HCT116 (cell line): ENCODE data around the gene SORCS2. TPM values are rescaled to one million over a fixed set of nuclear protein-coding genes. Genes with fewer than 3 reads are reported as not detected.

Source experiments
- ATAC-seq: fragments of 200-7000 bp; cut with Tn5 transposase; 2 replicates; pipeline ENCODE4 v1.9.1; 2020; ENCODE audit warnings: mild to moderate bottlenecking, moderate library complexity
- BruUV-seq: library from RNA; stranded (reverse); fragments of 400-500 nt; replicated peaks from 2 replicates; lab custom pipeline; 2021; lab: Mats Ljungman, UMichigan
- CTCF ChIA-PET: fragments of 300-600 bp; sonication (Branson Sonifier 250); formaldehyde crosslinking; loops from one replicate; lab custom pipeline; 2021; ENCODE audit warnings: antibody characterized with exemption; lab: Charles Lee
- POLR2A ChIA-PET: fragments of 300-600, 350-600 bp; sonication (Branson Sonifier 250); formaldehyde crosslinking; loops from one replicate; lab custom pipeline; 2021; ENCODE audit warnings: antibody characterized with exemption; lab: Charles Lee
- RAD21 ChIA-PET, 2 experiments: fragments of 300-600 bp; sonication (Branson Sonifier 250); formaldehyde crosslinking; loops; one replicate each; lab custom pipeline; 2023; ENCODE audit warnings: low total read pairs in 2 of 2; ENCODE audit not compliant: uncharacterized antibody in 2 of 2, unreplicated experiment in 2 of 2, low non-redundant PET in 1 of 2; lab: Charles Lee
- DNase-seq: peaks from one replicate; pipeline ENCODE4 v3.0.0-alpha.2; 2010; ENCODE audit warnings: low read depth, low spot score
- H2AFZ ChIP-seq: fragments of 200-600 bp; shearing (Covaris generic), sonication (generic); 2 replicates; pipeline ENCODE4 v1.6.1; 2017; ENCODE audit warnings: low read depth, mixed run types, mixed read lengths, antibody characterized with exemption, low read length; ENCODE audit not compliant: poor library complexity, severe bottlenecking
- H3K27ac ChIP-seq: 2 replicates; pipeline ENCODE4 v1.5.1; 2012; ENCODE audit warnings: low read depth, low read length
- H3K27me3 ChIP-seq: fragments of 200-600 bp; sonication (generic); 2 replicates; pipeline ENCODE4 v1.6.1; 2016; ENCODE audit warnings: mixed run types, low read length, mixed read lengths; ENCODE audit not compliant: insufficient read depth
- H3K36me3 ChIP-seq, 2 experiments: fragments of 200-500 bp in 1 of 2; fragments of 200-600 bp in 1 of 2; sonication (Bioruptor generic) in 1 of 2; sonication (generic) in 1 of 2; 2 replicates each; pipeline versions ENCODE4 v1.5.1 to v1.6.1; 2014 to 2016; ENCODE audit warnings: low read length in 2 of 2, inconsistent platforms in 1 of 2, mixed read lengths in 1 of 2, mixed run types in 1 of 2; ENCODE audit not compliant: insufficient read depth in 2 of 2, control insufficient read depth in 1 of 2
- H3K4me1 ChIP-seq, 2 experiments: fragments of 200-600 bp in 1 of 2; sonication (generic) in 1 of 2; 2 replicates each; pipeline versions ENCODE4 v1.5.1 to v1.6.1; 2012 to 2017; ENCODE audit warnings: low read length in 2 of 2, inconsistent platforms in 1 of 2, mild to moderate bottlenecking in 1 of 2, mixed read lengths in 1 of 2, mixed run types in 1 of 2, moderate library complexity in 1 of 2; ENCODE audit not compliant: insufficient read depth in 2 of 2, control insufficient read depth in 1 of 2
- H3K4me2 ChIP-seq: fragments of 200-600 bp; sonication (generic); 2 replicates; pipeline ENCODE4 v1.6.1; 2017; ENCODE audit warnings: mixed run types, low read length, mixed read lengths
- H3K4me3 ChIP-seq, 2 experiments: fragments of 200-600 bp in 1 of 2; sonication (generic) in 1 of 2; replicated peaks in 1 of 2; 2 replicates each; pipeline ENCODE4 v1.5.1; 2011 to 2016; ENCODE audit warnings: low read length in 2 of 2, control low read depth in 1 of 2, low read depth in 1 of 2, mild to moderate bottlenecking in 1 of 2, mixed read lengths in 1 of 2, mixed run types in 1 of 2
- H3K79me2 ChIP-seq: fragments of 200-600 bp; sonication (generic); 2 replicates; pipeline ENCODE4 v1.6.1; 2017; ENCODE audit warnings: mild to moderate bottlenecking, mixed run types, low read length, moderate library complexity, mixed read lengths; ENCODE audit not compliant: insufficient read depth
- H3K9ac ChIP-seq: fragments of 200-600 bp; sonication (generic); 2 replicates; pipeline ENCODE4 v1.6.1; 2016; ENCODE audit warnings: low read length, mixed read lengths
- H3K9me2 ChIP-seq: fragments of 200-600 bp; sonication (generic), shearing (Covaris generic); 2 replicates; pipeline ENCODE4 v1.6.1; 2017; ENCODE audit warnings: mixed run types, mild to moderate bottlenecking, moderate library complexity; ENCODE audit not compliant: insufficient read depth
- H3K9me3 ChIP-seq, 2 experiments: fragments of 200-500 bp in 1 of 2; fragments of 200-600 bp in 1 of 2; sonication (Bioruptor generic) in 1 of 2; sonication (generic) in 1 of 2; 2 replicates each; pipeline ENCODE4 v1.6.1; 2014 to 2017; ENCODE audit warnings: low read length in 2 of 2, mixed read lengths in 2 of 2, inconsistent platforms in 1 of 2, low read depth in 1 of 2, mild to moderate bottlenecking in 1 of 2, mixed run types in 1 of 2, moderate library complexity in 1 of 2; ENCODE audit not compliant: control insufficient read depth in 1 of 2, insufficient read depth in 1 of 2
- H4K20me1 ChIP-seq: fragments of 200-600 bp; sonication (generic), shearing (Covaris generic); 2 replicates; pipeline ENCODE4 v1.6.1; 2017; ENCODE audit warnings: mixed run types, mild to moderate bottlenecking, moderate library complexity; ENCODE audit not compliant: insufficient read depth
- EGR1 ChIP-seq: IDR thresholded peaks from 2 replicates; pipeline ENCODE4 v1.6.1; 2012; ENCODE audit warnings: low read depth
- EZH2 ChIP-seq: fragments of 200-600 bp; sonication (generic); IDR thresholded peaks from 2 replicates; pipeline ENCODE4 v1.6.1; 2017; ENCODE audit warnings: antibody characterized with exemption, mixed run types
- EZH2phosphoT487 ChIP-seq: fragments of 200-600 bp; IDR thresholded peaks from 2 replicates; pipeline ENCODE4 v1.6.1; 2018; ENCODE audit warnings: antibody characterized with exemption, borderline replicate concordance
- JUND ChIP-seq: IDR thresholded peaks from 2 replicates; pipeline ENCODE4 v1.6.1; 2012
- POLR2A ChIP-seq: IDR thresholded peaks from 2 replicates; pipeline ENCODE4 v1.7.0; 2011; ENCODE audit warnings: borderline replicate concordance; ENCODE audit not compliant: insufficient read depth, insufficient read length; ENCODE audit errors: extremely low read depth
- POLR2AphosphoS5 ChIP-seq: IDR thresholded peaks from 2 replicates; pipeline ENCODE4 v1.6.1; 2011; ENCODE audit warnings: mild to moderate bottlenecking, low read depth, low read length, moderate library complexity
- RAD21 ChIP-seq: IDR thresholded peaks from 2 replicates; pipeline ENCODE4 v1.6.1; 2012; ENCODE audit warnings: low read depth, mild to moderate bottlenecking
- SIN3A ChIP-seq: IDR thresholded peaks from 2 replicates; pipeline ENCODE4 v1.6.1; 2012; ENCODE audit warnings: low read depth
- SP1 ChIP-seq: IDR thresholded peaks from 2 replicates; pipeline ENCODE4 v1.6.1; 2012; ENCODE audit warnings: low read depth
- ZBTB33 ChIP-seq: IDR thresholded peaks from 2 replicates; pipeline ENCODE4 v1.6.1; 2011; ENCODE audit warnings: mild to moderate bottlenecking, low read length, moderate library complexity; ENCODE audit not compliant: insufficient replicate concordance; ENCODE audit errors: extremely low read depth
- intact Hi-C: fragments of 100-400 bp; cut with micrococcal nuclease; formaldehyde crosslinking; loops from 2 replicates; pipeline ENCODE4 v1.10.0; 2022
- total RNA-seq: library from RNA; stranded (reverse); gene quantifications from one replicate; pipeline ENCODE4 v1.2.1, GENCODE V29; 2021; ENCODE audit not compliant: unreplicated experiment
- TF ChIP-seq, protein P1 (sequence below): IDR thresholded peaks from 2 replicates; pipeline ENCODE4 v1.6.1; 2012; ENCODE audit warnings: low read depth

The SORCS2 gene
- total RNA-seq, 1 experiment from 2014 or later, result 0.37 TPM

- Histone ChIP-seq H3K9ac (no peak overlapping the region), H3K9me3 (no peaks in the 10 kb centered on the region), H2AFZ (no peak overlapping the region), H3K27ac (no peak overlapping the region), H3K27me3 (no peaks in the 10 kb centered on the region), H3K9me2 (no peaks in the 10 kb centered on the region), H3K36me3 (no peaks in the 10 kb centered on the region), H3K4me3 (no peak overlapping the region), H3K79me2 (no peaks in the 10 kb centered on the region), H4K20me1 (no peaks in the 10 kb centered on the region), H3K4me1 (peaks cover 4 to 13% of the 10 kb centered on the region in 2 experiments; a peak in 2 of 4 replicates), H3K4me2 (no peak overlapping the region)
- ChIA-PET RAD21 (no interaction called here), CTCF (no interaction called here), POLR2A (no interaction called here)
- TF ChIP-seq RAD21 (no peak), EZH2phosphoT487 (no peak), EZH2 (no peak), POLR2AphosphoS5 (no peak), SP1 (no peak), SIN3A (no peak), POLR2A (no peak), JUND (no peak), EGR1 (no peak), ZBTB33 (no peak)
- TF ChIP-seq, protein P1, sequence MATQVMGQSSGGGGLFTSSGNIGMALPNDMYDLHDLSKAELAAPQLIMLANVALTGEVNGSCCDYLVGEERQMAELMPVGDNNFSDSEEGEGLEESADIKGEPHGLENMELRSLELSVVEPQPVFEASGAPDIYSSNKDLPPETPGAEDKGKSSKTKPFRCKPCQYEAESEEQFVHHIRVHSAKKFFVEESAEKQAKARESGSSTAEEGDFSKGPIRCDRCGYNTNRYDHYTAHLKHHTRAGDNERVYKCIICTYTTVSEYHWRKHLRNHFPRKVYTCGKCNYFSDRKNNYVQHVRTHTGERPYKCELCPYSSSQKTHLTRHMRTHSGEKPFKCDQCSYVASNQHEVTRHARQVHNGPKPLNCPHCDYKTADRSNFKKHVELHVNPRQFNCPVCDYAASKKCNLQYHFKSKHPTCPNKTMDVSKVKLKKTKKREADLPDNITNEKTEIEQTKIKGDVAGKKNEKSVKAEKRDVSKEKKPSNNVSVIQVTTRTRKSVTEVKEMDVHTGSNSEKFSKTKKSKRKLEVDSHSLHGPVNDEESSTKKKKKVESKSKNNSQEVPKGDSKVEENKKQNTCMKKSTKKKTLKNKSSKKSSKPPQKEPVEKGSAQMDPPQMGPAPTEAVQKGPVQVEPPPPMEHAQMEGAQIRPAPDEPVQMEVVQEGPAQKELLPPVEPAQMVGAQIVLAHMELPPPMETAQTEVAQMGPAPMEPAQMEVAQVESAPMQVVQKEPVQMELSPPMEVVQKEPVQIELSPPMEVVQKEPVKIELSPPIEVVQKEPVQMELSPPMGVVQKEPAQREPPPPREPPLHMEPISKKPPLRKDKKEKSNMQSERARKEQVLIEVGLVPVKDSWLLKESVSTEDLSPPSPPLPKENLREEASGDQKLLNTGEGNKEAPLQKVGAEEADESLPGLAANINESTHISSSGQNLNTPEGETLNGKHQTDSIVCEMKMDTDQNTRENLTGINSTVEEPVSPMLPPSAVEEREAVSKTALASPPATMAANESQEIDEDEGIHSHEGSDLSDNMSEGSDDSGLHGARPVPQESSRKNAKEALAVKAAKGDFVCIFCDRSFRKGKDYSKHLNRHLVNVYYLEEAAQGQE, result no peak
- DNase-seq (no peak), ATAC-seq (no peak)
- BruUV-seq, result no TSS peak
- intact Hi-C loops, result no loop called here
Measured at GRCh38 chr4:7708238-7708637, 515.9 kb downstream of the SORCS2 start.
